K562 (cell line): Measurements from ENCODE around the gene SAMM50. TPM values are rescaled to one million over a fixed set of nuclear protein-coding genes. Genes with fewer than 3 reads are reported as not detected.
A peak's percentile ranks its signal among the peaks of the same experiment; 100 is the strongest.

ENCODE experiments used
- BCOR ChIP-seq: fragments of 450-650 bp; IDR thresholded peaks from 2 replicates; pipeline ENCODE4 v1.6.1; 2016
- CAMTA2 ChIP-seq: fragments of 250-450 bp; sonication (Bioruptor Pico); conservative IDR thresholded peaks from 2 replicates; pipeline ENCODE4 v1.5.1; 2022
- CREBBP ChIP-seq: IDR thresholded peaks from one replicate; pipeline ENCODE4 v1.6.1; 2012; ENCODE audit warnings: low read depth, mild to moderate bottlenecking, control low read depth, inconsistent platforms, low read length
- GTF2A2 ChIP-seq: IDR thresholded peaks from 2 replicates; pipeline ENCODE4 v1.6.1; 2016; ENCODE audit warnings: mild to moderate bottlenecking, missing genetic modification characterization, missing compliant biosample characterization
- GTF2F1 ChIP-seq: IDR thresholded peaks from 2 replicates; pipeline ENCODE4 v1.6.1; 2011; ENCODE audit warnings: low read depth, low read length, improper control_type of control experiment
- ILF3 ChIP-seq: fragments of 450-650 bp; IDR thresholded peaks from 2 replicates; pipeline ENCODE4 v1.6.1; 2018; ENCODE audit warnings: antibody characterized with exemption, mild to moderate bottlenecking, moderate library complexity, borderline replicate concordance
- NONO ChIP-seq, 2 experiments: fragments of 200-400 bp in 1 of 2; fragments of 450-650 bp in 1 of 2; formaldehyde crosslinking in 1 of 2; IDR thresholded peaks; 2 replicates each; pipeline ENCODE4 v1.6.1; 2017; ENCODE audit warnings: low read depth in 2 of 2, mild to moderate bottlenecking in 2 of 2, moderate library complexity in 2 of 2, low read length in 1 of 2
- NR2C1 ChIP-seq, 2 experiments: fragments of 450-650 bp; IDR thresholded peaks; 2 replicates each; pipeline ENCODE4 v1.6.1; 2017; ENCODE audit warnings: mild to moderate bottlenecking in 2 of 2, antibody characterized with exemption in 1 of 2, inconsistent platforms in 1 of 2, missing compliant biosample characterization in 1 of 2, missing genetic modification characterization in 1 of 2
- PTRF ChIP-seq: fragments of 450-650 bp; IDR thresholded peaks from 2 replicates; pipeline ENCODE4 v1.6.1; 2016; ENCODE audit warnings: mild to moderate bottlenecking, missing genetic modification characterization, missing compliant biosample characterization
- RBM25 ChIP-seq: fragments of 200-400 bp; formaldehyde crosslinking; IDR thresholded peaks from 2 replicates; pipeline ENCODE4 v1.6.1; 2018; ENCODE audit warnings: low read length, low read depth, moderate library complexity; ENCODE audit not compliant: severe bottlenecking
- SMC3 ChIP-seq: conservative IDR thresholded peaks from 2 replicates; pipeline ENCODE4 v1.6.1; 2011; ENCODE audit warnings: low read depth, low read length, improper control_type of control experiment; ENCODE audit not compliant: insufficient read depth
- ZNF224 ChIP-seq: sonication (generic); formaldehyde crosslinking; IDR thresholded peaks from 2 replicates; pipeline ENCODE4 v1.8.0; 2022; ENCODE audit warnings: mild to moderate bottlenecking, missing genetic modification reagents
- ZNF431 ChIP-seq: sonication (generic); formaldehyde crosslinking; IDR thresholded peaks from 2 replicates; pipeline ENCODE4 v1.8.0; 2022; ENCODE audit warnings: mild to moderate bottlenecking, missing genetic modification reagents
- polyA plus RNA-seq, 8 experiments: library from polyadenylated mRNA; depleted of rRNA in 4 of 8; stranded (reverse) in 5 of 8; unstranded in 3 of 8; fragments of >200 nt; fragmentation: Nextera tagmentation in 2 of 8; fragmentation: Illumina TruSeq in 1 of 8; extraction: Ambion mirVana in 2 of 8; extraction: Trizol in 1 of 8; gene quantifications; 2 replicates each; pipeline versions ENCODE4 v1.2.1 to v1.2.3, GENCODE V29; 2011 to 2014; ENCODE audit warnings: inconsistent platforms in 1 of 8, missing spikeins in 1 of 8
- total RNA-seq, 7 experiments: library from RNA; depleted of rRNA in 6 of 7; stranded (reverse); fragments of >200 nt in 6 of 7; fragmentation: Illumina TruSeq in 2 of 7; extraction: Trizol in 2 of 7; gene quantifications; 2 replicates each; pipeline versions ENCODE4 v1.2.1 to v1.2.3, GENCODE V29; 2011 to 2021; ENCODE audit warnings: low replicate concordance in 1 of 7
- TF ChIP-seq, protein P1 (sequence below), 2 experiments: fragments of 450-650 bp in 1 of 2; sonication (generic) in 1 of 2; formaldehyde crosslinking; conservative IDR thresholded peaks; 2 replicates each; pipeline versions ENCODE4 v1.4.0 to v1.8.1; 2020 to 2022; ENCODE audit warnings: mild to moderate bottlenecking in 1 of 2, missing genetic modification reagents in 1 of 2
- TF ChIP-seq, protein P2 (sequence below): sonication (generic); formaldehyde crosslinking; IDR thresholded peaks from 2 replicates; pipeline ENCODE4 v1.8.0; 2022; ENCODE audit warnings: mild to moderate bottlenecking, missing genetic modification reagents, borderline replicate concordance
- TF ChIP-seq, protein P3 (sequence below): fragments of 450-650 bp; conservative IDR thresholded peaks from 2 replicates; pipeline ENCODE4 v1.6.1; 2016; ENCODE audit warnings: missing genetic modification characterization, low read depth, mild to moderate bottlenecking, missing compliant biosample characterization, moderate library complexity
- TF ChIP-seq, protein P4 (sequence below): fragments of 450-650 bp; IDR thresholded peaks from 2 replicates; pipeline ENCODE4 v1.6.1; 2016
- TF ChIP-seq, protein P5 (sequence below): fragments of 250-450 bp; sonication (Bioruptor Pico); IDR thresholded peaks from 2 replicates; pipeline ENCODE4 v1.5.0; 2021; ENCODE audit warnings: mild to moderate bottlenecking, borderline replicate concordance

Gene SAMM50
- total and polyA plus RNA-seq, 9 of the 15 experiments (the other 6 are each of a cell fraction or from before 2014, with no cell fraction given): 14.6 to 49.3 (median 38.1) TPM

DNA sequence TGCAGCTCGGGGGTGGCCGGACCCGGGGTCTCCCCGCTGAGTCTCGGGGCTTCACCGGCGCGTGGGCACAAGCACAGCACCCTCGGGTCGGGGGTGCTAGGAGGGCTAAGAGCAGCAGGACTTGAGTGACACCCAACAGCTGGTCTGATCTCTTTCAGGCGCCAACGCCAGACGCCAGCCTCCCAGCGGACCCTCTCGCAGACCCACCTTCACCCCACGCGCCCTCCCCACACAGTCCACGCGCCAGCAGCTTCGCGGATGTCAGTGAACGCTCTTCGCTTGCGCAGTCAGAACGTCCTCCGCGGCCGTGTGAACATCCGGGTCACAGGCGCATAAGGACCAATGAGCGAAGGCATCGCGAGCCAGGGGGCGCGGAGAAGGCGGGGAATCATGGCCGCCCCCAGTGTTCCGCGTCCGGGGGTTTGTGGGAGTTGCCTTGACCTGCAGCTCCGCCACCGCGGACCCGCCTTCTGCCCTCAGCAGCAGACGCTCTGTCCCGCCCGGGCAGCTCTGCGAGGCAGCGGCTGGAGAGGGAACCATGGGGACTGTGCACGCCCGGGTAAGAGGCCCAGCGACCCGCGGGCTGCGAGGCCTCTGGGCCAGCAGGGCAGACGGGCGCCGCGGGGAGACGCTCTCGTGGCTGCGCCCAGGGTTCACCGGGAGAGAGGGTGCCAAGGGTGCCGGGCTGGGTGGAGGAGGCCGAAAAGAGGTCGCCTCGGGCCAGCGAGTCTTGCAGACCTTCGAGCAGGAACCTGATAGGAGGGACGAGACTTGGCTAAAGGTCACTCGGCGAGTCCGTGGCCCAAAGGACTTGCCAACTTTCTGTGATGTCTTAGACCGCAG is at the start of gene SAMM50 (continued):
- TF ChIP-seq, protein P1, sequence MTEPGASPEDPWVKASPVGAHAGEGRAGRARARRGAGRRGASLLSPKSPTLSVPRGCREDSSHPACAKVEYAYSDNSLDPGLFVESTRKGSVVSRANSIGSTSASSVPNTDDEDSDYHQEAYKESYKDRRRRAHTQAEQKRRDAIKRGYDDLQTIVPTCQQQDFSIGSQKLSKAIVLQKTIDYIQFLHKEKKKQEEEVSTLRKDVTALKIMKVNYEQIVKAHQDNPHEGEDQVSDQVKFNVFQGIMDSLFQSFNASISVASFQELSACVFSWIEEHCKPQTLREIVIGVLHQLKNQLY (CRISPR knock-in tag; conservative IDR thresholded peaks at IDR 0.05): no peak
- TF ChIP-seq GTF2A2 (tag): no peak
- TF ChIP-seq, protein P2, sequence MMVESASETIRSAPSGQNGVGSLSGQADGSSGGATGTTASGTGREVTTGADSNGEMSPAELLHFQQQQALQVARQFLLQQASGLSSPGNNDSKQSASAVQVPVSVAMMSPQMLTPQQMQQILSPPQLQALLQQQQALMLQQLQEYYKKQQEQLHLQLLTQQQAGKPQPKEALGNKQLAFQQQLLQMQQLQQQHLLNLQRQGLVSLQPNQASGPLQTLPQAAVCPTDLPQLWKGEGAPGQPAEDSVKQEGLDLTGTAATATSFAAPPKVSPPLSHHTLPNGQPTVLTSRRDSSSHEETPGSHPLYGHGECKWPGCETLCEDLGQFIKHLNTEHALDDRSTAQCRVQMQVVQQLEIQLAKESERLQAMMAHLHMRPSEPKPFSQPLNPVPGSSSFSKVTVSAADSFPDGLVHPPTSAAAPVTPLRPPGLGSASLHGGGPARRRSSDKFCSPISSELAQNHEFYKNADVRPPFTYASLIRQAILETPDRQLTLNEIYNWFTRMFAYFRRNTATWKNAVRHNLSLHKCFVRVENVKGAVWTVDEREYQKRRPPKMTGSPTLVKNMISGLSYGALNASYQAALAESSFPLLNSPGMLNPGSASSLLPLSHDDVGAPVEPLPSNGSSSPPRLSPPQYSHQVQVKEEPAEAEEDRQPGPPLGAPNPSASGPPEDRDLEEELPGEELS (CRISPR knock-in tag): no peak
- TF ChIP-seq, protein P3, sequence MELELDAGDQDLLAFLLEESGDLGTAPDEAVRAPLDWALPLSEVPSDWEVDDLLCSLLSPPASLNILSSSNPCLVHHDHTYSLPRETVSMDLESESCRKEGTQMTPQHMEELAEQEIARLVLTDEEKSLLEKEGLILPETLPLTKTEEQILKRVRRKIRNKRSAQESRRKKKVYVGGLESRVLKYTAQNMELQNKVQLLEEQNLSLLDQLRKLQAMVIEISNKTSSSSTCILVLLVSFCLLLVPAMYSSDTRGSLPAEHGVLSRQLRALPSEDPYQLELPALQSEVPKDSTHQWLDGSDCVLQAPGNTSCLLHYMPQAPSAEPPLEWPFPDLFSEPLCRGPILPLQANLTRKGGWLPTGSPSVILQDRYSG (tag): no peak
- TF ChIP-seq ZNF224 (CRISPR knock-in tag): no peak
- no peak for TF ChIP-seq ILF3
- TF ChIP-seq BCOR: no peak
- TF ChIP-seq NONO (IDR thresholded peaks at IDR 0.05; ENCODE audit: low read depth in 2 of 2, low read length in 1 of 2): no peak; a peak in 1 of 4 replicates
- TF ChIP-seq, protein P4, sequence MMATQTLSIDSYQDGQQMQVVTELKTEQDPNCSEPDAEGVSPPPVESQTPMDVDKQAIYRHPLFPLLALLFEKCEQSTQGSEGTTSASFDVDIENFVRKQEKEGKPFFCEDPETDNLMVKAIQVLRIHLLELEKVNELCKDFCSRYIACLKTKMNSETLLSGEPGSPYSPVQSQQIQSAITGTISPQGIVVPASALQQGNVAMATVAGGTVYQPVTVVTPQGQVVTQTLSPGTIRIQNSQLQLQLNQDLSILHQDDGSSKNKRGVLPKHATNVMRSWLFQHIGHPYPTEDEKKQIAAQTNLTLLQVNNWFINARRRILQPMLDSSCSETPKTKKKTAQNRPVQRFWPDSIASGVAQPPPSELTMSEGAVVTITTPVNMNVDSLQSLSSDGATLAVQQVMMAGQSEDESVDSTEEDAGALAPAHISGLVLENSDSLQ: peak; percentile 51; the same call in 1 of the 2 replicates
- TF ChIP-seq NR2C1 (IDR thresholded peaks at IDR 0.05): peak; percentile 97
- peak; percentile 98 for TF ChIP-seq NR2C1 (tag; IDR thresholded peaks at IDR 0.05)
- no peak for TF ChIP-seq CREBBP
- TF ChIP-seq RBM25: no peak
- TF ChIP-seq GTF2F1: no peak
- TF ChIP-seq, protein P5, sequence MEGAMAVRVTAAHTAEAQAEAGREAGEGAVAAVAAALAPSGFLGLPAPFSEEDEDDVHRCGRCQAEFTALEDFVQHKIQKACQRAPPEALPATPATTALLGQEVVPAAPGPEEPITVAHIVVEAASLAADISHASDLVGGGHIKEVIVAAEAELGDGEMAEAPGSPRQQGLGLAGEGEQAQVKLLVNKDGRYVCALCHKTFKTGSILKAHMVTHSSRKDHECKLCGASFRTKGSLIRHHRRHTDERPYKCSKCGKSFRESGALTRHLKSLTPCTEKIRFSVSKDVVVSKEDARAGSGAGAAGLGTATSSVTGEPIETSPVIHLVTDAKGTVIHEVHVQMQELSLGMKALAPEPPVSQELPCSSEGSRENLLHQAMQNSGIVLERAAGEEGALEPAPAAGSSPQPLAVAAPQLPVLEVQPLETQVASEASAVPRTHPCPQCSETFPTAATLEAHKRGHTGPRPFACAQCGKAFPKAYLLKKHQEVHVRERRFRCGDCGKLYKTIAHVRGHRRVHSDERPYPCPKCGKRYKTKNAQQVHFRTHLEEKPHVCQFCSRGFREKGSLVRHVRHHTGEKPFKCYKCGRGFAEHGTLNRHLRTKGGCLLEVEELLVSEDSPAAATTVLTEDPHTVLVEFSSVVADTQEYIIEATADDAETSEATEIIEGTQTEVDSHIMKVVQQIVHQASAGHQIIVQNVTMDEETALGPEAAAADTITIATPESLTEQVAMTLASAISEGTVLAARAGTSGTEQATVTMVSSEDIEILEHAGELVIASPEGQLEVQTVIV (CRISPR knock-in tag): no peak
- TF ChIP-seq PTRF (tag): no peak
- TF ChIP-seq SMC3: no peak
- no peak for TF ChIP-seq CAMTA2 (CRISPR knock-in tag)
- no peak for TF ChIP-seq ZNF431 (CRISPR knock-in tag)
